GM23248 (cell line): ENCODE measurements around the gene JARID2. TPM values are rescaled to one million over a fixed set of nuclear protein-coding genes. Genes with fewer than 3 reads are reported as not detected.

ENCODE experiments used
- DNase-seq: peaks from one replicate; pipeline ENCODE4 v3.0.0-alpha.2; 2015
- H2AFZ ChIP-seq: fragments of 200-600 bp; sonication (generic); 2 replicates; pipeline ENCODE4 v1.6.1; 2016; ENCODE audit warnings: antibody characterized with exemption
- H3F3A ChIP-seq: fragments of 200-600 bp; sonication (generic); 2 replicates; pipeline ENCODE4 v1.6.1; 2016; ENCODE audit warnings: mild to moderate bottlenecking, antibody characterized with exemption, mixed run types; ENCODE audit not compliant: insufficient read depth
- H3K27ac ChIP-seq: fragments of 200-600 bp; sonication (generic); 2 replicates; pipeline ENCODE4 v1.5.1; 2016; ENCODE audit warnings: mild to moderate bottlenecking
- H3K27me3 ChIP-seq: fragments of 200-600 bp; sonication (generic); replicated peaks from 2 replicates; pipeline ENCODE4 v1.6.1; 2016; ENCODE audit warnings: mild to moderate bottlenecking; ENCODE audit not compliant: insufficient read depth
- H3K36me3 ChIP-seq: fragments of 200-600 bp; sonication (generic); 2 replicates; pipeline ENCODE4 v1.6.1; 2016; ENCODE audit warnings: low read depth, mild to moderate bottlenecking
- H3K4me1 ChIP-seq: fragments of 200-600 bp; sonication (generic); 2 replicates; pipeline ENCODE4 v1.6.1; 2016; ENCODE audit warnings: mild to moderate bottlenecking; ENCODE audit not compliant: insufficient read depth
- H3K4me2 ChIP-seq: fragments of 200-600 bp; sonication (generic); one replicate; pipeline ENCODE4 v1.6.1; 2016; ENCODE audit warnings: mild to moderate bottlenecking; ENCODE audit not compliant: unreplicated experiment
- H3K4me3 ChIP-seq: fragments of 200-600 bp; sonication (generic); 2 replicates; pipeline ENCODE4 v1.5.1; 2016; ENCODE audit warnings: mild to moderate bottlenecking
- H3K79me2 ChIP-seq: fragments of 200-600 bp; sonication (generic); 2 replicates; pipeline ENCODE4 v1.6.1; 2016; ENCODE audit warnings: mild to moderate bottlenecking; ENCODE audit not compliant: insufficient read depth
- H3K9ac ChIP-seq: fragments of 200-600 bp; sonication (generic); 2 replicates; pipeline ENCODE4 v1.6.1; 2016; ENCODE audit warnings: mild to moderate bottlenecking
- H3K9me2 ChIP-seq: fragments of 200-600 bp; sonication (generic); 2 replicates; pipeline ENCODE4 v1.6.1; 2016; ENCODE audit warnings: mixed run types, mild to moderate bottlenecking, moderate library complexity; ENCODE audit not compliant: insufficient read depth
- H3K9me3 ChIP-seq: fragments of 200-600 bp; sonication (generic); one replicate; pipeline ENCODE4 v1.6.1; 2017; ENCODE audit warnings: low read depth
- H4K20me1 ChIP-seq: fragments of 200-600 bp; sonication (generic); 2 replicates; pipeline ENCODE4 v1.6.0; 2016; ENCODE audit not compliant: insufficient read depth
- EZH2 ChIP-seq: fragments of 200-600 bp; sonication (generic); IDR thresholded peaks from 2 replicates; pipeline ENCODE4 v1.6.1; 2018; ENCODE audit warnings: antibody characterized with exemption, mild to moderate bottlenecking; ENCODE audit not compliant: insufficient read depth, poor library complexity, severe bottlenecking
- EZH2phosphoT487 ChIP-seq: fragments of 200-600 bp; sonication (generic); IDR thresholded peaks from 2 replicates; pipeline ENCODE4 v1.6.1; 2018; ENCODE audit warnings: antibody characterized with exemption, moderate library complexity, mild to moderate bottlenecking, low read depth; ENCODE audit not compliant: insufficient read depth
- WGBS, 2 experiments: methylation state at CpG; one replicate each; pipeline ENCODE4 v1.1.6; 2015 to 2017; ENCODE audit warnings: low lambda C conversion rate in 2 of 2, low coverage in 1 of 2; ENCODE audit errors: missing lambda C conversion rate in 2 of 2; 5-methylcytosine and 5-hydroxymethylcytosine counted together
- in situ Hi-C: fragments of 300-500 bp; cut with MboI; formaldehyde crosslinking; loops from 2 replicates; pipeline ENCODE4 v1.15.0; 2020
- polyA plus RNA-seq: library from polyadenylated mRNA; unstranded; fragments of >200 nt; fragmentation: Nextera tagmentation; extraction: Ambion mirVana; gene quantifications from 2 replicates; pipeline ENCODE4 v1.2.1, GENCODE V29; 2016
- total RNA-seq: library from RNA; depleted of rRNA; stranded (reverse); fragments of >200 nt; shearing (Covaris generic); gene quantifications from 2 replicates; pipeline ENCODE4 v1.2.3, GENCODE V29; 2014

JARID2 gene
- total and polyA plus RNA-seq, 2 experiments from 2014 or later = 3.9 to 9.3 TPM

- no peak for DNase-seq
- Histone ChIP-seq H3K4me1 (peaks cover 25% of the 10 kb centered on the region), H3K27me3 (no peaks in the 10 kb centered on the region), H3K9me3 (no peaks in the 10 kb centered on the region), H2AFZ (no peak overlapping the region), H3K4me3 (no peak overlapping the region), H4K20me1 (no peaks in the 10 kb centered on the region), H3K4me2 (no peak overlapping the region), H3K79me2 (peaks cover 100% of the 10 kb centered on the region), H3K9ac (no peak overlapping the region), H3K9me2 (no peaks in the 10 kb centered on the region), H3K36me3 (no peaks in the 10 kb centered on the region), H3F3A (peaks cover 14% of the 10 kb centered on the region), H3K27ac (no peak overlapping the region; the same call in 1 of the 2 replicates)
- 95 to 97% methylated on average over 2 of the region's 2 CpGs for WGBS, 2 experiments
- in situ Hi-C loops = no loop called here
- TF ChIP-seq EZH2 (no peak), EZH2phosphoT487 (no peak)
Observed at GRCh38 chr6:15290067-15290680, 44.3 kb downstream of the JARID2 start.

DNA sequence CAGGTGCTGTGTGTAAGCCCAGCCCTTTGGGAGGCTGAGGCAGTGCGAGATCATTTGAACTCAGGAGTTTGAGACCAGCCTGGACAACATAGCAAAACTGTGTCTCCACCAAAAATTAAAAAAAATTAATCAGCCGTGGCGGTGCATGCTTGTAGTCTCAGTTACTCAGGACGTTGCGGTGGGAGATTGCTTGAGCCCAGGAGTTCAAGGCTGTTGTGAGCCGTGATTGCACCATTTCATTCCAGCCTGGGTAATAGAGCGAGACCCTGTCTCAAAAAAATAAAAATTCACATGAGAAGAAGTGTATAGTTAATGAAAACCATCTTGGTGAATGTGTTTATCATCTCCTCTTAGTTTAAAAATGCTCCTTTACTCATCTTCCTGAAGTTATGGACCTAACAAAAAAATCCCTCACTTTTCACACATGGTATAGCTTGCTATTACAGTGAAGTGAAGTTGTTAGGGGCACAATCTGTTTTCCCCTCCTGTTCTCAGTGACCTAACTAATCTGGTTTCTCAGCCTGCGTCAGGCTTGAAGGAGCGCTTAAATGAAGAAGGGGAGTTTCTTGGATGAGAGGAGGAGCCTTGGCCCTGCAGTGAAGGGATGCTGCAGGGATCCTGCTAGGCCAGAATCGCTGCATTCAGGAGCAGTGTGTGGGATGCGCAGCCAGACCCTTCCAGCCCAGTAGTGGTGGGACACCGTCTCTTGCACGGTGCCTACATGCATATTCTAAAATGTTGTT, 45.3 kb downstream of the JARID2 start:
- DNase-seq = no peak
- WGBS, 2 experiments = 94 to 96% methylated on average over 13 of the region's 13 CpGs
- no peak for TF ChIP-seq EZH2
- TF ChIP-seq EZH2phosphoT487 = no peak
- no peak overlapping the region for H3K4me3 ChIP-seq
- peaks cover 100% of the 10 kb centered on the region for H3K79me2 ChIP-seq
- peaks cover 14% of the 10 kb centered on the region for H3F3A ChIP-seq
- H4K20me1 ChIP-seq = no peaks in the 10 kb centered on the region; the same call in 1 of the 2 replicates
- no peaks in the 10 kb centered on the region for H3K27me3 ChIP-seq
- no peaks in the 10 kb centered on the region for H3K36me3 ChIP-seq
- H3K9ac ChIP-seq = no peak overlapping the region
- no peak overlapping the region for H2AFZ ChIP-seq
- H3K4me2 ChIP-seq = no peak overlapping the region
- no peak overlapping the region for H3K27ac ChIP-seq
- in situ Hi-C loops = no loop called here
- H3K9me2 ChIP-seq = no peaks in the 10 kb centered on the region
- peaks cover 16% of the 10 kb centered on the region for H3K4me1 ChIP-seq
- no peaks in the 10 kb centered on the region for H3K9me3 ChIP-seq

DNA sequence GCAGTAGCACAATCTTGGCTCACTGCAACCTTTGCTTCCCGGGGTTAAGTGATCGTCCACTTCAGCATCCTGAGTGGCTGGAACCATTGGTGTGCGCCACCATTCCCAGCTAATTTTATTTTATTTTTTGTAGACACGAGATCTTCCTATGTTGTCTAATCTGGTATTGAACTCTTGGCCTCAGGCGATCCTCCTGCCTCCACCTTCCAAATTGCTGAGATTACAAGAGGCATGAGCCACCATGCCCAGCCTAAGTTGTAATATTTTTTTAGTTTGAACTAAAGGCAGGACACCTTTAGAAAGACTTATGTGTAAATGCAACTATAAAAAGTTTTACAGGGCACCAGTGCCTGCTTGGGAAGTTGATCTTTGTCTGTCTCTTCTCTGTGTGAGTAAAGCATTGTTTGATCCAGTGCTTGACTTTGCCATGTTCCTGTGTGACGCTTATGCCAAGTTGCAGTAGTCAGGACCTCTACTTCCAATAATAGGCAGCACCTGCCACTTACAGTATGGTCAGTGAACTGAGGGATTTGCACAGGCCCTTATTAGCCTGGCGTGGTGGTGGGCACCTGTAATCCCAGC, 46.9 kb downstream of the JARID2 start:
- in situ Hi-C loops = no loop called here

GRCh38 chr6:15293674-15294073, 47.8 kb downstream of the JARID2 start:
- TF ChIP-seq EZH2phosphoT487 (no peak), EZH2 (no peak)
- Histone ChIP-seq H3K4me3 (no peak overlapping the region), H2AFZ (no peak overlapping the region), H3K9me3 (no peaks in the 10 kb centered on the region), H4K20me1 (no peaks in the 10 kb centered on the region; the same call in 1 of the 2 replicates), H3K27me3 (no peaks in the 10 kb centered on the region), H3K79me2 (peaks cover 100% of the 10 kb centered on the region), H3K27ac (no peak overlapping the region), H3K9me2 (no peaks in the 10 kb centered on the region), H3K4me2 (no peak overlapping the region), H3F3A (peaks cover 14% of the 10 kb centered on the region), H3K36me3 (no peaks in the 10 kb centered on the region), H3K4me1 (peaks cover 16% of the 10 kb centered on the region), H3K9ac (no peak overlapping the region)
- 97 to 100% methylated on average over 2 of the region's 2 CpGs for WGBS, 2 experiments
- DNase-seq = no peak
- in situ Hi-C loops = no loop called here

More for the DNA sequence above, 46.9 kb downstream of the JARID2 start:
- Histone ChIP-seq H3K9me2 (no peaks in the 10 kb centered on the region), H3K4me1 (peaks cover 15% of the 10 kb centered on the region), H3F3A (peaks cover 14% of the 10 kb centered on the region), H3K9me3 (no peaks in the 10 kb centered on the region), H3K4me2 (no peak overlapping the region), H3K79me2 (peaks cover 100% of the 10 kb centered on the region), H3K27ac (no peak overlapping the region), H3K27me3 (no peaks in the 10 kb centered on the region), H4K20me1 (no peaks in the 10 kb centered on the region; the same call in 1 of the 2 replicates), H3K4me3 (no peak overlapping the region), H3K9ac (no peak overlapping the region), H2AFZ (no peak overlapping the region), H3K36me3 (no peaks in the 10 kb centered on the region)
- DNase-seq = no peak
- no peak for TF ChIP-seq EZH2
- 98 to 100% methylated on average over 7 of the region's 7 CpGs for WGBS, 2 experiments
